Measurements from ENCODE around the gene PKM. TPM values are rescaled to one million over a fixed set of nuclear protein-coding genes. Genes with fewer than 3 reads are reported as not detected.

PKM gene
- total and polyA plus RNA-seq, 4 donors = 12.9 to 61.2 (median 29.7) TPM

GRCh38 chr15:72189250-72189902 lies 41.6 kb downstream of the PKM start:
- no peaks in the 10 kb centered on the region for H3K9me3 ChIP-seq (ENCODE audit: control insufficient read depth in 4 of 4, low read length in 3 of 4)
- TF ChIP-seq YY1 (IDR thresholded peaks at IDR 0.05) (no peak), NR2F2 (IDR thresholded peaks at IDR 0.05) (no peak), TAF1 (conservative IDR thresholded peaks at IDR 0.05) (no peak), JUND (IDR thresholded peaks at IDR 0.05) (no peak), GABPA (IDR thresholded peaks at IDR 0.05 in 1 of 2, conservative IDR thresholded peaks at IDR 0.05 in 1 of 2) (no peak), FOXA2 (IDR thresholded peaks at IDR 0.05) (no peak), HNF4G (IDR thresholded peaks at IDR 0.05) (no peak), SP1 (IDR thresholded peaks at IDR 0.05) (no peak)
- TF ChIP-seq, protein P1, sequence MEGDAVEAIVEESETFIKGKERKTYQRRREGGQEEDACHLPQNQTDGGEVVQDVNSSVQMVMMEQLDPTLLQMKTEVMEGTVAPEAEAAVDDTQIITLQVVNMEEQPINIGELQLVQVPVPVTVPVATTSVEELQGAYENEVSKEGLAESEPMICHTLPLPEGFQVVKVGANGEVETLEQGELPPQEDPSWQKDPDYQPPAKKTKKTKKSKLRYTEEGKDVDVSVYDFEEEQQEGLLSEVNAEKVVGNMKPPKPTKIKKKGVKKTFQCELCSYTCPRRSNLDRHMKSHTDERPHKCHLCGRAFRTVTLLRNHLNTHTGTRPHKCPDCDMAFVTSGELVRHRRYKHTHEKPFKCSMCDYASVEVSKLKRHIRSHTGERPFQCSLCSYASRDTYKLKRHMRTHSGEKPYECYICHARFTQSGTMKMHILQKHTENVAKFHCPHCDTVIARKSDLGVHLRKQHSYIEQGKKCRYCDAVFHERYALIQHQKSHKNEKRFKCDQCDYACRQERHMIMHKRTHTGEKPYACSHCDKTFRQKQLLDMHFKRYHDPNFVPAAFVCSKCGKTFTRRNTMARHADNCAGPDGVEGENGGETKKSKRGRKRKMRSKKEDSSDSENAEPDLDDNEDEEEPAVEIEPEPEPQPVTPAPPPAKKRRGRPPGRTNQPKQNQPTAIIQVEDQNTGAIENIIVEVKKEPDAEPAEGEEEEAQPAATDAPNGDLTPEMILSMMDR (IDR thresholded peaks at IDR 0.05; ENCODE audit: low read depth, low read length, missing input control) = no peak
- TF ChIP-seq, protein P2, sequence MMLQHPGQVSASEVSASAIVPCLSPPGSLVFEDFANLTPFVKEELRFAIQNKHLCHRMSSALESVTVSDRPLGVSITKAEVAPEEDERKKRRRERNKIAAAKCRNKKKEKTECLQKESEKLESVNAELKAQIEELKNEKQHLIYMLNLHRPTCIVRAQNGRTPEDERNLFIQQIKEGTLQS (IDR thresholded peaks at IDR 0.05) = no peak
- TF ChIP-seq, protein P3, sequence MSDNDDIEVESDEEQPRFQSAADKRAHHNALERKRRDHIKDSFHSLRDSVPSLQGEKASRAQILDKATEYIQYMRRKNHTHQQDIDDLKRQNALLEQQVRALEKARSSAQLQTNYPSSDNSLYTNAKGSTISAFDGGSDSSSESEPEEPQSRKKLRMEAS (IDR thresholded peaks at IDR 0.05) = no peak
- H3K27me3 ChIP-seq (ENCODE audit: control insufficient read depth in 4 of 4, insufficient read depth in 4 of 4, low read length in 3 of 4) = peaks cover 0 to 4% (median 0%) of the 10 kb centered on the region in 4 donors
- H3K36me3 ChIP-seq (ENCODE audit: control insufficient read depth in 4 of 4, insufficient read depth in 3 of 4, low read depth in 1 of 4, low read length in 3 of 4) = no peaks in the 10 kb centered on the region
- DNase-seq (ENCODE audit: low spot score) = no peak
- WGBS = 71% methylated on average over 2 of the region's 2 CpGs
- H3K9ac ChIP-seq (ENCODE audit: low read depth in 1 of 2, low read length in 2 of 2) = no peak overlapping the region
- peaks cover 0 to 3% (median 1%) of the 10 kb centered on the region in 4 donors for H3K4me1 ChIP-seq (ENCODE audit: control insufficient read depth in 4 of 4, insufficient read depth in 4 of 4, low read length in 3 of 4)
- no peak overlapping the region for H3K4me3 ChIP-seq (ENCODE audit: low read depth in 1 of 3, low read length in 3 of 3)
- no peak overlapping the region for H3K27ac ChIP-seq (ENCODE audit: low read depth in 1 of 2, low read length in 2 of 2)

GRCh38 chr15:72184165-72184811 lies 46.7 kb downstream of the PKM start:
- DNase-seq (ENCODE audit: low spot score) = no peak

More at GRCh38 chr15:72184165-72184811, 46.7 kb downstream of the PKM start:
- TF ChIP-seq NR2F2 (IDR thresholded peaks at IDR 0.05) (no peak), REST (IDR thresholded peaks at IDR 0.05) (no peak), FOXA1 (IDR thresholded peaks at IDR 0.05) (no peak)
- TF ChIP-seq, protein P2 (IDR thresholded peaks at IDR 0.05) = no peak
- H3K27ac ChIP-seq (ENCODE audit: low read depth in 1 of 2, low read length in 2 of 2) = no peak overlapping the region
- H3K36me3 ChIP-seq (ENCODE audit: control insufficient read depth in 4 of 4, insufficient read depth in 3 of 4, low read depth in 1 of 4, low read length in 3 of 4) = no peaks in the 10 kb centered on the region
- no peak overlapping the region for H3K4me3 ChIP-seq (ENCODE audit: low read depth in 1 of 3, low read length in 3 of 3)
- H3K4me1 ChIP-seq (ENCODE audit: control insufficient read depth in 4 of 4, insufficient read depth in 4 of 4, low read length in 3 of 4) = peaks cover 0 to 8% (median 5%) of the 10 kb centered on the region in 4 donors
- no peak overlapping the region for H3K9ac ChIP-seq (ENCODE audit: low read depth in 1 of 2, low read length in 2 of 2)
- peaks cover 0 to 9% (median 0%) of the 10 kb centered on the region in 4 donors for H3K27me3 ChIP-seq (ENCODE audit: control insufficient read depth in 4 of 4, insufficient read depth in 4 of 4, low read length in 3 of 4)
- 9% methylated on average over 34 of the region's 34 CpGs for WGBS
- H3K9me3 ChIP-seq (ENCODE audit: control insufficient read depth in 4 of 4, low read length in 3 of 4) = no peaks in the 10 kb centered on the region
